ENCODE measurements around the gene SLC6A8.

SLC6A8 gene

GRCh38 chrX:153640736-153641575 lies 46.8 kb upstream of the SLC6A8 start:
- H3K4me3 ChIP-seq (replicated peaks; ENCODE audit: low read depth, low read length): no peak overlapping the region
- DNase-seq (ENCODE audit: extremely low read depth, insufficient read length): no peak
- no peak for TF ChIP-seq CTCF (IDR thresholded peaks at IDR 0.05; ENCODE audit: insufficient read depth, low read length, poor library complexity, severe bottlenecking)
- H3K36me3 ChIP-seq (ENCODE audit: control insufficient read depth, insufficient read depth, low read length): no peaks in the 10 kb centered on the region
- no peaks in the 10 kb centered on the region; the same call in 1 of the 2 replicates for H3K27me3 ChIP-seq (replicated peaks; ENCODE audit: control insufficient read depth, insufficient read depth, low read length)

- H3K27me3 ChIP-seq (replicated peaks; ENCODE audit: control insufficient read depth, insufficient read depth, low read length): no peaks in the 10 kb centered on the region; the same call in 1 of the 2 replicates
- no peaks in the 10 kb centered on the region for H3K36me3 ChIP-seq (ENCODE audit: control insufficient read depth, insufficient read depth, low read length)
- no peak for TF ChIP-seq CTCF (IDR thresholded peaks at IDR 0.05; ENCODE audit: insufficient read depth, low read length, poor library complexity, severe bottlenecking)
- no peak for DNase-seq (ENCODE audit: extremely low read depth, insufficient read length)
- H3K4me3 ChIP-seq (replicated peaks; ENCODE audit: low read depth, low read length): no peak overlapping the region
These were observed 46.1 kb upstream of the SLC6A8 start for GRCh38 chrX:153641627-153642026.

GRCh38 chrX:153642051-153642654 lies 45.6 kb upstream of the SLC6A8 start:
- no peak for TF ChIP-seq CTCF (IDR thresholded peaks at IDR 0.05; ENCODE audit: insufficient read depth, low read length, poor library complexity, severe bottlenecking)
- no peak overlapping the region for H3K4me3 ChIP-seq (replicated peaks; ENCODE audit: low read depth, low read length)
- no peak for DNase-seq (ENCODE audit: extremely low read depth, insufficient read length)
- H3K36me3 ChIP-seq (ENCODE audit: control insufficient read depth, insufficient read depth, low read length): no peaks in the 10 kb centered on the region
- H3K27me3 ChIP-seq (replicated peaks; ENCODE audit: control insufficient read depth, insufficient read depth, low read length): no peaks in the 10 kb centered on the region; the same call in 1 of the 2 replicates

GRCh38 chrX:153642655-153643430 lies 44.9 kb upstream of the SLC6A8 start:
- Histone ChIP-seq H3K36me3 (ENCODE audit: control insufficient read depth, insufficient read depth, low read length) (no peaks in the 10 kb centered on the region), H3K27me3 (replicated peaks; ENCODE audit: control insufficient read depth, insufficient read depth, low read length) (no peaks in the 10 kb centered on the region; the same call in 1 of the 2 replicates), H3K4me3 (replicated peaks; ENCODE audit: low read depth, low read length) (no peak overlapping the region)
- DNase-seq (ENCODE audit: extremely low read depth, insufficient read length): no peak
- no peak for TF ChIP-seq CTCF (IDR thresholded peaks at IDR 0.05; ENCODE audit: insufficient read depth, low read length, poor library complexity, severe bottlenecking)

- H3K4me3 ChIP-seq (replicated peaks; ENCODE audit: low read depth, low read length): no peak overlapping the region
- TF ChIP-seq CTCF (IDR thresholded peaks at IDR 0.05; ENCODE audit: insufficient read depth, low read length, poor library complexity, severe bottlenecking): no peak
- H3K36me3 ChIP-seq (ENCODE audit: control insufficient read depth, insufficient read depth, low read length): no peaks in the 10 kb centered on the region
- H3K27me3 ChIP-seq (replicated peaks; ENCODE audit: control insufficient read depth, insufficient read depth, low read length): no peaks in the 10 kb centered on the region; the same call in 1 of the 2 replicates
- DNase-seq (ENCODE audit: extremely low read depth, insufficient read length): no peak
These were observed 44.0 kb upstream of the SLC6A8 start for GRCh38 chrX:153643431-153644351.
